ENCODE measurements around the gene MED9.

DNA sequence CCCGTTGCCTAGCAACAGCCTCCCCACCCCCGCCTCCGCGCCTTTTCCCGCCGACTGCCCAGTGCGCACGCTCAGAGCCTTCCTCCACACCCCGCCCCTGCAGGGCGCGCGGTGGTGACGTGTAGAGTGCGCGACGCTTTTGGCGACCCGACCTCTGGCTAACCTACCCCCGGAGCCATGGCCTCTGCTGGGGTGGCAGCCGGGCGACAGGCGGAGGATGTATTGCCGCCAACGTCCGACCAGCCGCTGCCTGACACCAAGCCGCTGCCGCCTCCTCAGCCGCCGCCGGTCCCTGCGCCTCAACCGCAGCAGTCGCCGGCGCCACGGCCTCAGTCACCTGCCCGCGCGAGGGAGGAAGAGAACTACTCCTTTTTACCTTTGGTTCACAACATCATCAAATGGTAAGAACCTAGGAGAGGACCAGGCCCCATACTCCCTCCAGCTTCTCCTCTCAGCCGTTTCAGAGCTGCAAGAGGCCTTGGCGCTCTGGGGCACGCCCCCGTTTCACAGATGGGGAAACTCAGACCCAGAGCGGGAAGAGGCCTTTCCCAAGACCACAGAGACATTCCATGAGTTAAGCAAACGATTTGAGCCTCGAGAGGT, at the start of gene MED9:
- TF ChIP-seq, protein P1, sequence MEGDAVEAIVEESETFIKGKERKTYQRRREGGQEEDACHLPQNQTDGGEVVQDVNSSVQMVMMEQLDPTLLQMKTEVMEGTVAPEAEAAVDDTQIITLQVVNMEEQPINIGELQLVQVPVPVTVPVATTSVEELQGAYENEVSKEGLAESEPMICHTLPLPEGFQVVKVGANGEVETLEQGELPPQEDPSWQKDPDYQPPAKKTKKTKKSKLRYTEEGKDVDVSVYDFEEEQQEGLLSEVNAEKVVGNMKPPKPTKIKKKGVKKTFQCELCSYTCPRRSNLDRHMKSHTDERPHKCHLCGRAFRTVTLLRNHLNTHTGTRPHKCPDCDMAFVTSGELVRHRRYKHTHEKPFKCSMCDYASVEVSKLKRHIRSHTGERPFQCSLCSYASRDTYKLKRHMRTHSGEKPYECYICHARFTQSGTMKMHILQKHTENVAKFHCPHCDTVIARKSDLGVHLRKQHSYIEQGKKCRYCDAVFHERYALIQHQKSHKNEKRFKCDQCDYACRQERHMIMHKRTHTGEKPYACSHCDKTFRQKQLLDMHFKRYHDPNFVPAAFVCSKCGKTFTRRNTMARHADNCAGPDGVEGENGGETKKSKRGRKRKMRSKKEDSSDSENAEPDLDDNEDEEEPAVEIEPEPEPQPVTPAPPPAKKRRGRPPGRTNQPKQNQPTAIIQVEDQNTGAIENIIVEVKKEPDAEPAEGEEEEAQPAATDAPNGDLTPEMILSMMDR (IDR thresholded peaks at IDR 0.05; ENCODE audit: low read depth, low read length, poor library complexity, severe bottlenecking) = no peak
- TF ChIP-seq EZH2phosphoT487 (IDR thresholded peaks at IDR 0.05; ENCODE audit: borderline replicate concordance, low read length) = no peak
